ENCODE measurements around the gene FHIT. TPM values are rescaled to one million over a fixed set of nuclear protein-coding genes. Genes with fewer than 3 reads are reported as not detected.
A peak's percentile ranks its signal among the peaks of the same experiment; 100 is the strongest.

FHIT gene
- total and polyA plus RNA-seq, 2 experiments from 2014 or later = 0.22 to 0.90 TPM

DNA sequence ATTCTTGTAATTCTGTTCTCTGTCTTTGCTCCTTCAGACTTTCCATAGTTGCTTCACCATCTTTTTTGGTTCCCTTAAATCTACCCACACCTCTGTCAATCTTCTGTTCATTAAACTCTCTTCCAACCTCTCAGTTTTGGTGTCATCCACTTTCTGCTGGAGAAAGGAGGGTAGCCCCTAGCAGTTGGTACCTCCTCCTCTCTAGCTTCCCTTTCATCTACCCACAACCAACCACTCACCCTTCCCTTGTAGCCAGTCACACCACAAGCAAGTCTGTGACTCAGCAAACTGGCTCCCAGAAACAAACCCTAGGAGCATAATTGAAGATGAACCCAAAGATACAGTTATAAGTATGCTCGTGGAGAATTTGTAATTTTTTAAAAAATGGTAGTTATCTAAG, 318.6 kb downstream of the FHIT start:
- H3F3A ChIP-seq (ENCODE audit: insufficient read depth) = peaks cover 7% of the 10 kb centered on the region; the same call in 1 of the 2 replicates
- WGBS, 2 experiments (ENCODE audit: low coverage in 1 of 2, low lambda C conversion rate in 2 of 2, missing lambda C conversion rate in 2 of 2) = 18% methylated on average over 1 of the region's 1 CpG
- H3K79me2 ChIP-seq (ENCODE audit: insufficient read depth) = no peaks in the 10 kb centered on the region
- no peak overlapping the region for H3K4me2 ChIP-seq (ENCODE audit: unreplicated experiment)
- in situ Hi-C loops (cut with MboI) = no loop called here
- H3K9ac ChIP-seq = no peak overlapping the region
- no peaks in the 10 kb centered on the region for H3K36me3 ChIP-seq (ENCODE audit: low read depth)
- no peak overlapping the region for H2AFZ ChIP-seq
- H3K4me3 ChIP-seq = no peak overlapping the region
- no peaks in the 10 kb centered on the region for H4K20me1 ChIP-seq (ENCODE audit: insufficient read depth)
- no peak overlapping the region for H3K27ac ChIP-seq
- TF ChIP-seq EZH2phosphoT487 (IDR thresholded peaks at IDR 0.05; ENCODE audit: insufficient read depth, low read depth) (no peak), EZH2 (IDR thresholded peaks at IDR 0.05; ENCODE audit: insufficient read depth, poor library complexity, severe bottlenecking) (no peak)
- no peaks in the 10 kb centered on the region for H3K9me3 ChIP-seq (ENCODE audit: low read depth)
- H3K4me1 ChIP-seq (ENCODE audit: insufficient read depth) = peaks cover 27% of the 10 kb centered on the region
- H3K9me2 ChIP-seq (ENCODE audit: insufficient read depth) = no peaks in the 10 kb centered on the region; the same call in 1 of the 2 replicates
- DNase-seq = peak; percentile 44
- no peaks in the 10 kb centered on the region for H3K27me3 ChIP-seq (replicated peaks; ENCODE audit: insufficient read depth)

DNA sequence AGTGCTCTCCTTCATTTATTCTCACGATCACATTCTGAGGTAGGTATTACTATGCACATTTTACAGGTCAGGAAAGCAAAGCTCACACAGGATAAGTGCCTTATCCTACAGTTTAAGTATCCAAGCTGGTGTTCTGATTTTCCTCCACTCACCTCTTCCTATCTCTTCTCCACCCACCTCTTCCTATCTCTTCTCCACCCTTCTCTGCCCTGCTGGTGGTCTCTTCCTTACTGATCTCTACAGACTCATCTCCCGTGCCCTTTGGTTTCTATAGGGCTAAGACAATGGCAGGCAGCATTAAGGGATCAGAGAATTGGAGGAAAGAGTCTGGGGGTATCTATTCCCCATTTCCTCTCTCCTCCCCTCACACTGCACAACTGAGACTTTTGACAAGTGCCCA, 319.1 kb downstream of the FHIT start:
- H3K79me2 ChIP-seq (ENCODE audit: insufficient read depth) = no peaks in the 10 kb centered on the region
- no peak overlapping the region for H2AFZ ChIP-seq
- H3K36me3 ChIP-seq (ENCODE audit: low read depth) = no peaks in the 10 kb centered on the region
- WGBS, 2 experiments (ENCODE audit: low coverage in 1 of 2, low lambda C conversion rate in 2 of 2, missing lambda C conversion rate in 2 of 2) = 84 to 89% methylated on average over 2 of the region's 2 CpGs
- peaks cover 27% of the 10 kb centered on the region for H3K4me1 ChIP-seq (ENCODE audit: insufficient read depth)
- H3K27ac ChIP-seq = no peak overlapping the region
- H3K4me2 ChIP-seq (ENCODE audit: unreplicated experiment) = no peak overlapping the region
- no peaks in the 10 kb centered on the region; the same call in 1 of the 2 replicates for H3K9me2 ChIP-seq (ENCODE audit: insufficient read depth)
- H3K27me3 ChIP-seq (replicated peaks; ENCODE audit: insufficient read depth) = no peaks in the 10 kb centered on the region
- DNase-seq = no peak
- peaks cover 7% of the 10 kb centered on the region; the same call in 1 of the 2 replicates for H3F3A ChIP-seq (ENCODE audit: insufficient read depth)
- TF ChIP-seq EZH2phosphoT487 (IDR thresholded peaks at IDR 0.05; ENCODE audit: insufficient read depth, low read depth) = no peak
- TF ChIP-seq EZH2 (IDR thresholded peaks at IDR 0.05; ENCODE audit: insufficient read depth, poor library complexity, severe bottlenecking) = no peak
- H3K9ac ChIP-seq = no peak overlapping the region
- no peaks in the 10 kb centered on the region for H3K9me3 ChIP-seq (ENCODE audit: low read depth)
- no peak overlapping the region for H3K4me3 ChIP-seq
- in situ Hi-C loops (cut with MboI) = no loop called here
- no peaks in the 10 kb centered on the region for H4K20me1 ChIP-seq (ENCODE audit: insufficient read depth)

DNA sequence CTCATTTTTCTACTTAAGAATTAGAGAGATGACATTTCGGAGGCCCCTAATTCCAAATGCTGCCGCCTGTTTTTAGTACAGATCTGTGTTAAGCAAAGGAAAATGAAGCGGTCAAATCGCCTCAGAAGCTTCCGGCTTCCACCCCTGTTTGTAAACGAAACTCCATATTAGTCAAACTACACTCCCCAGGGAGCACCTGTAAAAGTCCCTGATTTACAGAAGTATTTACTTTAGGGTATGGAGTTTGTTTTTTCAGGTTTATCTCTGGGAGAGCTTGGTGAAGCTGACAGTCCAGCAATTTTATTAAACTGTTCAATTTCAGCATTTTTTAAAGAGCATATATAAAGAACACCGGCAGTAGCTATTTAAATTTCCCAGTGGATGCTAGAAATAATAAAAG, 319.8 kb downstream of the FHIT start:
- peaks cover 26% of the 10 kb centered on the region for H3K4me1 ChIP-seq (ENCODE audit: insufficient read depth)
- H3K79me2 ChIP-seq (ENCODE audit: insufficient read depth) = no peaks in the 10 kb centered on the region
- H2AFZ ChIP-seq = no peak overlapping the region
- in situ Hi-C loops (cut with MboI) = no loop called here
- H4K20me1 ChIP-seq (ENCODE audit: insufficient read depth) = no peaks in the 10 kb centered on the region
- TF ChIP-seq EZH2phosphoT487 (IDR thresholded peaks at IDR 0.05; ENCODE audit: insufficient read depth, low read depth) (no peak), EZH2 (IDR thresholded peaks at IDR 0.05; ENCODE audit: insufficient read depth, poor library complexity, severe bottlenecking) (no peak)
- H3K27me3 ChIP-seq (replicated peaks; ENCODE audit: insufficient read depth) = no peaks in the 10 kb centered on the region
- H3K36me3 ChIP-seq (ENCODE audit: low read depth) = no peaks in the 10 kb centered on the region
- peaks cover 7% of the 10 kb centered on the region; the same call in 1 of the 2 replicates for H3F3A ChIP-seq (ENCODE audit: insufficient read depth)
- H3K4me3 ChIP-seq = no peak overlapping the region
- H3K9ac ChIP-seq = no peak overlapping the region
- no peak overlapping the region for H3K4me2 ChIP-seq (ENCODE audit: unreplicated experiment)
- no peaks in the 10 kb centered on the region for H3K9me3 ChIP-seq (ENCODE audit: low read depth)
- no peaks in the 10 kb centered on the region; the same call in 1 of the 2 replicates for H3K9me2 ChIP-seq (ENCODE audit: insufficient read depth)
- WGBS, 2 experiments (ENCODE audit: low coverage in 1 of 2, low lambda C conversion rate in 2 of 2, missing lambda C conversion rate in 2 of 2) = 89 to 94% methylated on average over 7 of the region's 7 CpGs
- DNase-seq = no peak
- no peak overlapping the region for H3K27ac ChIP-seq

DNA sequence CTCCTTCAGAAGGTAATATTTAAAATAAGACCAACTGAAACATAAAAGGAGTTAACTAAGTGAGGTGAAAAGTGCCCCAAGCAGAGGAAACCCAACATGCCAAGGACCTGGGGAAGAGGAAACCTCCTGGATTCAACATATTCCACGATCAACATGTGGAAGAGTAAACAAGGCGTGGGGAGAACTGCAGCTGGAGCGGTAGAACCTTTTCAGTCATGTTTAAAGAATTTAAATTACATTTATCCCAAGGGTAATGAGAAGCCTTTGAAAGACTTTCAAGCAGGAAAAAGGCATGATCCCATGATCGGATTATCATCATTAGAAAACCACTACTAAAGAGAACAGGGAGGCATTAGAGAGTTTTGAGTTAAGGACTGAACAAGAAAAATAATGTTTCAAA, 330.7 kb downstream of the FHIT start:
- Histone ChIP-seq H3K9me3 (ENCODE audit: low read depth) (no peaks in the 10 kb centered on the region), H4K20me1 (ENCODE audit: insufficient read depth) (no peaks in the 10 kb centered on the region), H3K79me2 (ENCODE audit: insufficient read depth) (no peaks in the 10 kb centered on the region), H3K27me3 (replicated peaks; ENCODE audit: insufficient read depth) (no peaks in the 10 kb centered on the region), H3K9ac (no peak overlapping the region), H3K27ac (no peak overlapping the region), H3K4me1 (ENCODE audit: insufficient read depth) (no peaks in the 10 kb centered on the region), H3K36me3 (ENCODE audit: low read depth) (no peaks in the 10 kb centered on the region), H3K4me3 (no peak overlapping the region), H3K4me2 (ENCODE audit: unreplicated experiment) (no peak overlapping the region), H2AFZ (no peak overlapping the region), H3F3A (ENCODE audit: insufficient read depth) (no peaks in the 10 kb centered on the region), H3K9me2 (ENCODE audit: insufficient read depth) (no peaks in the 10 kb centered on the region)
- in situ Hi-C loops (cut with MboI) = no loop called here
- TF ChIP-seq EZH2phosphoT487 (IDR thresholded peaks at IDR 0.05; ENCODE audit: insufficient read depth, low read depth) (no peak), EZH2 (IDR thresholded peaks at IDR 0.05; ENCODE audit: insufficient read depth, poor library complexity, severe bottlenecking) (no peak)
- DNase-seq = no peak
- 63 to 69% methylated on average over 4 of the region's 4 CpGs for WGBS, 2 experiments (ENCODE audit: low coverage in 1 of 2, low lambda C conversion rate in 2 of 2, missing lambda C conversion rate in 2 of 2)

DNA sequence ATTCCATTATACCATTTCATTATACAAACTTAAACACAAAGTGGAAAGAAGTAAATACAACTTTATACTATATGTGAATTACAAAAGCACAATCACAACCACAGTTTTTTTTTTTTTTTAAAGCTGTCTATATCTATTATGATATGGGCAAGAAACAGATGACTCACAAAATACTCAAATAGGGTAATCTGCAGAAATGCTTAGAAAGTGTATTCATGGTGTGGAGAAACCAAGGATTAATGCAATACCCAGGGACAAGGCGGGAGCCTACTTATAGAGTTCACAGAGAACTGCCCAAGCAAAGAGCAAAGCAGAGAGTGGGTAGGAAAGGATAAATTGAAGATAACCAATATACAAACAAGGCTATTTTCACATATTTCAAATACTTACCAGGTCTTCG, 332.0 kb downstream of the FHIT start:
- Histone ChIP-seq H4K20me1 (ENCODE audit: insufficient read depth) (no peaks in the 10 kb centered on the region), H3K4me2 (ENCODE audit: unreplicated experiment) (no peak overlapping the region), H3K4me1 (ENCODE audit: insufficient read depth) (no peaks in the 10 kb centered on the region), H3K4me3 (no peak overlapping the region), H3K9me2 (ENCODE audit: insufficient read depth) (no peaks in the 10 kb centered on the region), H3K79me2 (ENCODE audit: insufficient read depth) (no peaks in the 10 kb centered on the region), H3K9me3 (ENCODE audit: low read depth) (no peaks in the 10 kb centered on the region), H3K27me3 (replicated peaks; ENCODE audit: insufficient read depth) (no peaks in the 10 kb centered on the region), H2AFZ (no peak overlapping the region), H3K27ac (no peak overlapping the region), H3K36me3 (ENCODE audit: low read depth) (no peaks in the 10 kb centered on the region), H3F3A (ENCODE audit: insufficient read depth) (no peaks in the 10 kb centered on the region), H3K9ac (no peak overlapping the region)
- in situ Hi-C loops (cut with MboI) = no loop called here
- TF ChIP-seq EZH2 (IDR thresholded peaks at IDR 0.05; ENCODE audit: insufficient read depth, poor library complexity, severe bottlenecking) (no peak), EZH2phosphoT487 (IDR thresholded peaks at IDR 0.05; ENCODE audit: insufficient read depth, low read depth) (no peak)
- DNase-seq = no peak
- 76 to 83% methylated on average over 2 of the region's 2 CpGs for WGBS, 2 experiments (ENCODE audit: low coverage in 1 of 2, low lambda C conversion rate in 2 of 2, missing lambda C conversion rate in 2 of 2)

Measured in GM23248 (cell line).